ENCODE results near the gene POC1A. TPM values are rescaled to one million over a fixed set of nuclear protein-coding genes. Genes with fewer than 3 reads are reported as not detected.

Gene POC1A
- total and polyA plus RNA-seq, 2 of the 8 experiments (the other 6 are each of a cell fraction or from before 2014, with no cell fraction given) = 35.7 to 39.2 TPM

DNA sequence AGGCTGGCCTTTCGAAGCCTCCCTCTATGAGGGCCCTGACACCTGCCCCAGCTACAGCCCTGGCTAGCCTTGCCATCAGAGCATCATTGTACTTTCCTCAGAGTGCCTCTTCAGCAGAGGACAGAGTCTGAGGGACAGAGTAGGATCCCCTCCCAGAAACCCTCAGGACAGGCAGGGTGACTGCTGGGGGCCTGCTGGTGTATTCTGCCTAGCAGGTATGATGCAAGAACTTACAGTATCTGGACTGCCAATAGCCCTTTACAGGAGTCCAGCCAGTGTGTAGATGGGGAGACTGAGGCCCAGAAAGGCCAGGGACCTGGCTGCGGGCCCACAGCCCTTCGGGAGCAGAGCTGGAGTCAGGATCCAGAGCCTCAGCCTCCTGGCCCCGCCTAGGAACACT is 116.9 kb downstream of the POC1A start (continued):
- TF ChIP-seq RFX5 (IDR thresholded peaks at IDR 0.05; ENCODE audit: borderline replicate concordance, low read depth, low read length) (no peak), JUN (IDR thresholded peaks at IDR 0.05; ENCODE audit: low read depth, low read length) (no peak), BCL11A (IDR thresholded peaks at IDR 0.05; ENCODE audit: low read depth in 2 of 2, low read length in 2 of 2) (no peak)

Measured in H1 (cell line).